B cell (primary cell): Measurements from ENCODE around the gene TCF7. TPM values are rescaled to one million over a fixed set of nuclear protein-coding genes. Genes with fewer than 3 reads are reported as not detected.

Source experiments
- ATAC-seq: fragments of 200-7000 bp; cut with Tn5 transposase; one replicate; pipeline ENCODE4 v1.10.0; 2021; ENCODE audit warnings: low read depth, mild to moderate bottlenecking, moderate number of reproducible peaks, moderate library complexity
- CTCF ChIA-PET: fragments of 350-600 bp; sonication (Branson Sonifier 250); formaldehyde crosslinking; loops from one replicate; lab custom pipeline; 2021; ENCODE audit warnings: antibody characterized with exemption, inconsistent platforms; lab: Charles Lee
- POLR2A ChIA-PET: fragments of 350-600 bp; sonication (Branson Sonifier 250); formaldehyde crosslinking; loops from one replicate; lab custom pipeline; 2021; ENCODE audit warnings: antibody characterized with exemption; lab: Charles Lee
- DNase-seq: peaks from one replicate; pipeline ENCODE4 v3.0.0; 2013
- H2AFZ ChIP-seq: 2 replicates; pipeline ENCODE4 v1.6.1; 2012; ENCODE audit warnings: mild to moderate bottlenecking, low read depth, low read length; ENCODE audit not compliant: insufficient read depth, poor library complexity, severe bottlenecking
- H3K27ac ChIP-seq, 2 donors: 1 replicate in 1 of 2; 2 replicates in 1 of 2; pipeline ENCODE4 v1.5.1; 2012 to 2013; ENCODE audit warnings: low read length in 2 of 2, mild to moderate bottlenecking in 2 of 2, moderate library complexity in 1 of 2
- H3K27me3 ChIP-seq, 4 experiments: fragments of 200-600 bp in 1 of 4; sonication (generic) in 1 of 4; replicated peaks in 1 of 4; 1 replicate in 2 of 4; 2 replicates in 2 of 4; pipeline versions ENCODE4 v1.6.1 to v1.7.0; 2013 to 2016; ENCODE audit warnings: low read length in 3 of 4, mild to moderate bottlenecking in 2 of 4, mixed read lengths in 1 of 4, moderate library complexity in 1 of 4; ENCODE audit not compliant: insufficient read depth in 4 of 4, control insufficient read depth in 3 of 4; ENCODE audit errors: control extremely low read depth in 1 of 4
- H3K36me3 ChIP-seq, 2 experiments: replicated peaks in 1 of 2; 1 replicate in 1 of 2; 2 replicates in 1 of 2; pipeline versions ENCODE4 v1.6.1 to v1.7.1; 2013; ENCODE audit warnings: low read length in 1 of 2; ENCODE audit not compliant: insufficient read depth in 2 of 2, control insufficient read depth in 1 of 2; ENCODE audit errors: control extremely low read depth in 1 of 2, extremely low read depth in 1 of 2
- H3K4me1 ChIP-seq, 2 donors: fragments of 200-600 bp in 1 of 2; sonication (generic) in 1 of 2; 1 replicate in 1 of 2; 2 replicates in 1 of 2; pipeline versions ENCODE4 v1.5.1 to v1.6.1; 2013 to 2017; ENCODE audit warnings: low read length in 2 of 2; ENCODE audit not compliant: control insufficient read depth in 2 of 2, insufficient read depth in 2 of 2
- H3K4me2 ChIP-seq: replicated peaks from 2 replicates; pipeline ENCODE3; 2012; ENCODE audit warnings: mild to moderate bottlenecking, low read depth, low read length; ENCODE audit not compliant: poor library complexity, severe bottlenecking
- H3K4me3 ChIP-seq, 5 experiments: fragments of 200-600 bp in 1 of 5; sonication (generic) in 1 of 5; 1 replicate in 3 of 5; 2 replicates in 2 of 5; pipeline versions ENCODE4 v1.5.1 to v1.7.0; 2011 to 2016; ENCODE audit warnings: low read length in 4 of 5, mild to moderate bottlenecking in 4 of 5, low read depth in 2 of 5, control low read depth in 1 of 5, moderate library complexity in 1 of 5; ENCODE audit not compliant: insufficient read depth in 1 of 5; ENCODE audit errors: control extremely low read depth in 1 of 5, extremely low read depth in 1 of 5
- H3K79me2 ChIP-seq: fragments of 200-600 bp; sonication (generic); one replicate; pipeline ENCODE4 v1.6.0; 2016; ENCODE audit warnings: low read length; ENCODE audit not compliant: control insufficient read depth, insufficient read depth
- H3K9ac ChIP-seq: fragments of 200-600 bp; sonication (generic); 2 replicates; pipeline ENCODE4 v1.6.1; 2017; ENCODE audit warnings: mild to moderate bottlenecking, low read length, moderate library complexity
- H3K9me3 ChIP-seq, 3 donors: one replicate each; pipeline versions ENCODE4 v1.6.1 to v1.7.1; 2013; ENCODE audit warnings: low read length in 2 of 3; ENCODE audit not compliant: control insufficient read depth in 2 of 3, insufficient read depth in 1 of 3; ENCODE audit errors: control extremely low read depth in 1 of 3
- H4K20me1 ChIP-seq: 2 replicates; pipeline ENCODE4 v1.6.0; 2012; ENCODE audit warnings: mild to moderate bottlenecking, low read length; ENCODE audit not compliant: insufficient read depth, control insufficient read depth, poor library complexity, severe bottlenecking
- H3K27ac Mint-ChIP-seq: one replicate; pipeline ENCODE4 v1.8.0; 2021; ENCODE audit warnings: mixed read lengths
- H3K27me3 Mint-ChIP-seq: one replicate; pipeline ENCODE4 v1.8.0; 2021; ENCODE audit warnings: mixed read lengths
- H3K4me1 Mint-ChIP-seq: one replicate; pipeline ENCODE4 v1.8.0; 2021; ENCODE audit warnings: mixed read lengths
- H3K4me3 Mint-ChIP-seq: one replicate; pipeline ENCODE4 v1.8.0; 2021; ENCODE audit warnings: mixed read lengths
- H3K9me3 Mint-ChIP-seq: one replicate; pipeline ENCODE4 v1.8.0; 2022; ENCODE audit warnings: mixed read lengths; ENCODE audit not compliant: insufficient read depth
- CTCF ChIP-seq: fragments of 200-600 bp; IDR thresholded peaks from one replicate; pipeline ENCODE4 v1.8.0; 2022; ENCODE audit warnings: antibody characterized with exemption, mild to moderate bottlenecking
- EZH2 ChIP-seq: IDR thresholded peaks from 2 replicates; pipeline ENCODE4 v1.6.1; 2012; ENCODE audit warnings: borderline replicate concordance, low read depth, mild to moderate bottlenecking, moderate library complexity, low read length; ENCODE audit not compliant: insufficient read depth, poor library complexity, severe bottlenecking
- WGBS: methylation state at CpG from one replicate; pipeline ENCODE4 v1.1.5; 2013; ENCODE audit warnings: missing lambda C conversion rate; ENCODE audit not compliant: insufficient coverage; 5-methylcytosine and 5-hydroxymethylcytosine counted together
- intact Hi-C: fragments of 100-400 bp; cut with micrococcal nuclease; formaldehyde crosslinking; loops from one replicate; pipeline ENCODE4 v1.10.0; 2022
- polyA plus RNA-seq: library from polyadenylated mRNA; depleted of rRNA; stranded (reverse); fragments of >200 nt; gene quantifications from 2 replicates; pipeline ENCODE4 v1.2.3, GENCODE V29; 2012
- total RNA-seq, 2 donors: library from RNA; stranded (reverse); fragments of 120-200 nt in 1 of 2; gene quantifications; 1 replicate in 1 of 2; 2 replicates in 1 of 2; pipeline versions ENCODE4 v1.2.3 to v1.2.4, GENCODE V29; 2013 to 2022

Gene TCF7
- total and polyA plus RNA-seq, 2 donors (not counting 1 experiment from before 2014, with no cell fraction given): 26.8 to 61.1 TPM

- no peak for DNase-seq
- ChIA-PET POLR2A (interaction anchor here (0.6 kb wide), 1 partner anchor 91 kb away, joined by 3 read pairs; no protein-coding TSS in a partner anchor), CTCF (interaction anchor here (2.9 kb wide), 1 partner anchor 47 kb away, joined by 9 read pairs; no protein-coding TSS in a partner anchor)
- TF ChIP-seq CTCF: no peak
- no peak for TF ChIP-seq EZH2
- Histone ChIP-seq H3K27ac (no peak overlapping the region), H3K36me3 (no peaks in the 10 kb centered on the region), H3K9ac (no peak overlapping the region), H3K79me2 (no peaks in the 10 kb centered on the region), H2AFZ (no peak overlapping the region), H3K4me3 (no peak overlapping the region), H3K27me3 (no peaks in the 10 kb centered on the region), H3K9me3 (no peaks in the 10 kb centered on the region), H3K4me2 (no peak overlapping the region), H4K20me1 (no peaks in the 10 kb centered on the region), H3K4me1 (peaks cover 15 to 16% of the 10 kb centered on the region in 2 donors)
- no peaks in the 10 kb centered on the region for H3K27me3 Mint-ChIP-seq
- intact Hi-C loops: no loop called here
- no peaks in the 10 kb centered on the region for H3K9me3 Mint-ChIP-seq
- H3K4me1 Mint-ChIP-seq: peaks cover 15% of the 10 kb centered on the region
- 89% methylated on average over 4 of the region's 8 CpGs for WGBS
- H3K4me3 Mint-ChIP-seq: no peak overlapping the region
- no peak overlapping the region for H3K27ac Mint-ChIP-seq
- no peak for ATAC-seq
Measured at GRCh38 chr5:134086225-134086942, 28.1 kb upstream of the TCF7 start.

- H3K4me2 ChIP-seq: no peak overlapping the region
- no peaks in the 10 kb centered on the region for H3K79me2 ChIP-seq
- intact Hi-C loops: no loop called here
- DNase-seq: no peak
- Mint-ChIP-seq H3K27me3 (no peaks in the 10 kb centered on the region), H3K27ac (no peak overlapping the region), H3K4me3 (no peak overlapping the region), H3K4me1 (peaks cover 16% of the 10 kb centered on the region), H3K9me3 (no peaks in the 10 kb centered on the region)
- no peak for TF ChIP-seq CTCF
- TF ChIP-seq EZH2: no peak
- WGBS: 88% methylated on average over 12 of the region's 12 CpGs
- H3K36me3 ChIP-seq: no peaks in the 10 kb centered on the region
- H3K9ac ChIP-seq: no peak overlapping the region
- CTCF ChIA-PET: interaction anchor here (2.9 kb wide), 1 partner anchor 47 kb away, joined by 9 read pairs; no protein-coding TSS in a partner anchor
- no peak overlapping the region for H3K27ac ChIP-seq
- H3K9me3 ChIP-seq: no peaks in the 10 kb centered on the region
- H3K4me1 ChIP-seq: peaks cover 20 to 22% of the 10 kb centered on the region in 2 donors
- H3K4me3 ChIP-seq: no peak overlapping the region
- ATAC-seq: no peak
- no peak overlapping the region for H2AFZ ChIP-seq
- H3K27me3 ChIP-seq: no peaks in the 10 kb centered on the region
- POLR2A ChIA-PET: no interaction called here
- no peaks in the 10 kb centered on the region for H4K20me1 ChIP-seq
Measured at GRCh38 chr5:134086943-134087305, 27.6 kb upstream of the TCF7 start.
